Measurements from ENCODE around the gene CCM2L. TPM values are rescaled to one million over a fixed set of nuclear protein-coding genes. Genes with fewer than 3 reads are reported as not detected.

CCM2L gene
- total and polyA plus RNA-seq, 7 donors = 3.3 to 7.3 (median 4.0) TPM

- Histone ChIP-seq H3K4me1 (no peaks in the 10 kb centered on the region), H3K36me3 (ENCODE audit: insufficient read depth in 1 of 2, low read depth in 1 of 2) (no peaks in the 10 kb centered on the region), H3K9me3 (no peaks in the 10 kb centered on the region), H3K27ac (no peak overlapping the region), H3K4me3 (no peak overlapping the region), H3K27me3 (ENCODE audit: insufficient read depth in 3 of 3, low read length in 2 of 3) (peaks cover 0 to 24% (median 3%) of the 10 kb centered on the region in 3 donors)
- DNase-seq = peak in 1 of 2 donors; percentile 21
- intact Hi-C loops (cut with DNase I) = no loop called here
- WGBS, 3 donors = 42 to 54% (median 48%) methylated on average over 8 to 10 of the region's 10 CpGs
- peak; percentile 24 to 53 (median 46) for ATAC-seq
- TF ChIP-seq, protein P1, sequence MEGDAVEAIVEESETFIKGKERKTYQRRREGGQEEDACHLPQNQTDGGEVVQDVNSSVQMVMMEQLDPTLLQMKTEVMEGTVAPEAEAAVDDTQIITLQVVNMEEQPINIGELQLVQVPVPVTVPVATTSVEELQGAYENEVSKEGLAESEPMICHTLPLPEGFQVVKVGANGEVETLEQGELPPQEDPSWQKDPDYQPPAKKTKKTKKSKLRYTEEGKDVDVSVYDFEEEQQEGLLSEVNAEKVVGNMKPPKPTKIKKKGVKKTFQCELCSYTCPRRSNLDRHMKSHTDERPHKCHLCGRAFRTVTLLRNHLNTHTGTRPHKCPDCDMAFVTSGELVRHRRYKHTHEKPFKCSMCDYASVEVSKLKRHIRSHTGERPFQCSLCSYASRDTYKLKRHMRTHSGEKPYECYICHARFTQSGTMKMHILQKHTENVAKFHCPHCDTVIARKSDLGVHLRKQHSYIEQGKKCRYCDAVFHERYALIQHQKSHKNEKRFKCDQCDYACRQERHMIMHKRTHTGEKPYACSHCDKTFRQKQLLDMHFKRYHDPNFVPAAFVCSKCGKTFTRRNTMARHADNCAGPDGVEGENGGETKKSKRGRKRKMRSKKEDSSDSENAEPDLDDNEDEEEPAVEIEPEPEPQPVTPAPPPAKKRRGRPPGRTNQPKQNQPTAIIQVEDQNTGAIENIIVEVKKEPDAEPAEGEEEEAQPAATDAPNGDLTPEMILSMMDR (IDR thresholded peaks at IDR 0.05) = no peak
Measured at GRCh38 chr20:32040142-32040953, 30.1 kb downstream of the CCM2L start.

DNA sequence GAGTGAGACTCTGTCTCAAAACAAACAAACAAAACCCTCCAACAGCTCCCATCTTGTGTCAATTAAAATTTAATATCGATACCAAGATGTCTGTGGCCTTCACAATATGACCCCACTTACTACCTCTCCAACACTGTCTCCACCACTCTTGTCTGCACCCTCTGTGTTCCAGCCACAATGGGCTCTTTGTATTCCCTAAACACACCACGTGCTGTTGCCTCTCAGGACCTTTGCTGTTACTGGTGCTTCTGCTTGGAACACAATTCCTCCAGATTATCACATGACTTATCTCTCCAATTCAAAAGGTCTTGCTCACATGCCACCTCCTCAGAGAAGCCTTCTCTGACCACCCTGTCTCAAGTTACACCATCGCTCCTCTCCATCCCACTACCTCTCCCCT is 35.8 kb downstream of the CCM2L start:
- peaks cover 0 to 28% (median 11%) of the 10 kb centered on the region in 3 donors for H3K27me3 ChIP-seq (ENCODE audit: insufficient read depth in 3 of 3, low read length in 2 of 3)
- intact Hi-C loops (cut with DNase I) = no loop called here
- no peaks in the 10 kb centered on the region for H3K9me3 ChIP-seq
- no peak overlapping the region for H3K4me3 ChIP-seq
- no peak for DNase-seq
- TF ChIP-seq, protein P1 (IDR thresholded peaks at IDR 0.05) = no peak
- 60 to 72% (median 69%) methylated on average over 3 of the region's 3 CpGs for WGBS, 3 donors
- no peak overlapping the region for H3K27ac ChIP-seq
- no peaks in the 10 kb centered on the region for H3K36me3 ChIP-seq (ENCODE audit: insufficient read depth in 1 of 2, low read depth in 1 of 2)
- ATAC-seq = no peak
- H3K4me1 ChIP-seq = no peaks in the 10 kb centered on the region

GRCh38 chr20:32050324-32050841 is 40.1 kb downstream of the CCM2L start:
- Histone ChIP-seq H3K9me3 (no peaks in the 10 kb centered on the region), H3K27me3 (ENCODE audit: insufficient read depth in 3 of 3, low read length in 2 of 3) (peaks cover 0 to 59% (median 30%) of the 10 kb centered on the region in 3 donors), H3K36me3 (ENCODE audit: insufficient read depth in 1 of 2, low read depth in 1 of 2) (no peaks in the 10 kb centered on the region), H3K4me1 (no peaks in the 10 kb centered on the region), H3K4me3 (no peak overlapping the region), H3K27ac (no peak overlapping the region)
- DNase-seq = no peak
- ATAC-seq = no peak
- 90 to 93% (median 91%) methylated on average over 4 of the region's 4 CpGs for WGBS, 3 donors
- intact Hi-C loops (cut with DNase I) = no loop called here
- TF ChIP-seq, protein P1 (IDR thresholded peaks at IDR 0.05) = no peak

- no peak overlapping the region for H3K27ac ChIP-seq
- peak; percentile 21 to 52 (median 34) for ATAC-seq
- H3K4me1 ChIP-seq = no peaks in the 10 kb centered on the region
- no peak overlapping the region for H3K4me3 ChIP-seq
- peaks cover 0 to 59% (median 30%) of the 10 kb centered on the region in 3 donors for H3K27me3 ChIP-seq (ENCODE audit: insufficient read depth in 3 of 3, low read length in 2 of 3)
- WGBS, 3 donors = 16 to 19% (median 17%) methylated on average over 17 of the region's 17 CpGs
- H3K9me3 ChIP-seq = no peaks in the 10 kb centered on the region
- intact Hi-C loops (cut with DNase I) = no loop called here
- peak; percentile 43 to 68 for DNase-seq
- TF ChIP-seq, protein P1 (IDR thresholded peaks at IDR 0.05) = no peak
- H3K36me3 ChIP-seq (ENCODE audit: insufficient read depth in 1 of 2, low read depth in 1 of 2) = no peaks in the 10 kb centered on the region
Measured at GRCh38 chr20:32050851-32051556, 40.8 kb downstream of the CCM2L start.

Data from psoas muscle (tissue), 8 donors.